Activated gamma-delta T cell treated with anti-CD3 and anti-CD28 coated beads, Interleukin-2, amount 50 U/mL, for 16 hours (primary cell): Measurements from ENCODE around the gene ATP8B1.

Experiments
- DNase-seq: peaks from one replicate; pipeline ENCODE4 v3.0.0-alpha.2; 2020; ENCODE audit warnings: low read depth

Gene ATP8B1

GRCh38 chr18:57819119-57819518 is 16.0 kb upstream of the ATP8B1 start:
- no peak for DNase-seq

GRCh38 chr18:57816208-57816954 is 13.3 kb upstream of the ATP8B1 start:
- no peak for DNase-seq

GRCh38 chr18:57814555-57814954 is 11.4 kb upstream of the ATP8B1 start:
- DNase-seq, result no peak

GRCh38 chr18:57813245-57813644 is 10.1 kb upstream of the ATP8B1 start:
- DNase-seq, result no peak

GRCh38 chr18:57812126-57812477 is 9.0 kb upstream of the ATP8B1 start:
- no peak for DNase-seq

- DNase-seq, result no peak
Observed at GRCh38 chr18:57811477-57812125, 8.5 kb upstream of the ATP8B1 start.

- DNase-seq, result no peak
Observed at GRCh38 chr18:57809190-57809589, 6.1 kb upstream of the ATP8B1 start.

GRCh38 chr18:57807336-57808117 is 4.4 kb upstream of the ATP8B1 start:
- no peak for DNase-seq

GRCh38 chr18:57806978-57807285 is 3.8 kb upstream of the ATP8B1 start:
- no peak for DNase-seq

GRCh38 chr18:57806201-57806977 is 3.3 kb upstream of the ATP8B1 start:
- DNase-seq, result no peak

GRCh38 chr18:57805117-57805516 is 2.0 kb upstream of the ATP8B1 start:
- DNase-seq, result no peak

GRCh38 chr18:57804557-57804956 is 1.4 kb upstream of the ATP8B1 start:
- no peak for DNase-seq

- no peak for DNase-seq
Observed at GRCh38 chr18:57802213-57803102, 657 bp downstream of the ATP8B1 start.

GRCh38 chr18:57801761-57802212 is 1.3 kb downstream of the ATP8B1 start:
- DNase-seq, result no peak

GRCh38 chr18:57801325-57801724 is 1.8 kb downstream of the ATP8B1 start:
- DNase-seq, result no peak

- DNase-seq, result no peak
Observed at GRCh38 chr18:57798713-57799373, 4.3 kb downstream of the ATP8B1 start.

GRCh38 chr18:57797209-57797651 is 5.9 kb downstream of the ATP8B1 start:
- no peak for DNase-seq

- DNase-seq, result no peak
Observed at GRCh38 chr18:57794951-57795728, 8.0 kb downstream of the ATP8B1 start.

- no peak for DNase-seq
Observed at GRCh38 chr18:57793302-57793986, 9.7 kb downstream of the ATP8B1 start.
